ENCODE data around the gene ASTN2. TPM values are rescaled to one million over a fixed set of nuclear protein-coding genes. Genes with fewer than 3 reads are reported as not detected.
"Not testable (repeated sequence)": the region's sequence is repeated elsewhere in the genome, so short reads cannot be mapped to it uniquely, and the experiment has no call there.

The ASTN2 gene
- total RNA-seq, 1 experiment from 2014 or later = 1.8 TPM

DNA sequence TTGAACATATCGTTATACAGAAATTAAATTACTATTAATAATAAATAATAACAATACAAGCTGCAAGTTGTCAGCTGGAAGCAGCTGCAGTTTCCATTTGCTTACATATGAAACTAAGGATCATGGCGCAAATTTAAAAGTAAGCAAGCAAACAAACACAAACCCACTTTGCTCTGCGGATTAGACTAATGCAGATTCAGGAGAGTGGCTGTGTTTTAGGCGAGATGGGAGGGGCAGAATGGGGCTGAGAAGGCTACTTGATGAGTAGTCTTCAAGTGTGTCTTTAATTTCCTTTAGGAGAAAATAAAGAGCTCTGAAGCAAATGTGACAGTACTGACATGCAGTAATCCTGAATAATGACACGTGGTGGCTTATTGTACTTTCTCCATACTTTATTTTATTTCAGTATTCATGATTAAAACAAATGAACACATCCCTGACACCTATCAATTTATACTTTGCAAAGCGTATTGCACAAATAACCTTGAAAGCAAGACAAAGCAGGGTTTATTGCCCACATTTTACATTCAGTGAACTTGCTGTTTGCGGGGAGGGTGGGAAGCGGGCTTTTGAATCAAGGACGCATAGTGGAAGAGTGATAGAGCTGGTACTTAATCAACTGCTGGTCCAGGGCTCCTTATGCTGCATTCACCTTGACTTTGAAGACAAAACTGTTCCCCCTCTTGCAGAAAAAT, 949.1 kb downstream of the ASTN2 start:
- Histone ChIP-seq H3K4me1 (replicated peaks) (peaks cover 15% of the 10 kb centered on the region), H3K27ac (no peak overlapping the region), H3K36me3 (no peaks in the 10 kb centered on the region), H3K27me3 (replicated peaks) (no peaks in the 10 kb centered on the region), H3K4me3 (no peak overlapping the region), H3K9me3 (replicated peaks) (no peaks in the 10 kb centered on the region)
- no peak for DNase-seq (ENCODE audit: low read depth in 1 of 2, low spot score in 2 of 2)

DNA sequence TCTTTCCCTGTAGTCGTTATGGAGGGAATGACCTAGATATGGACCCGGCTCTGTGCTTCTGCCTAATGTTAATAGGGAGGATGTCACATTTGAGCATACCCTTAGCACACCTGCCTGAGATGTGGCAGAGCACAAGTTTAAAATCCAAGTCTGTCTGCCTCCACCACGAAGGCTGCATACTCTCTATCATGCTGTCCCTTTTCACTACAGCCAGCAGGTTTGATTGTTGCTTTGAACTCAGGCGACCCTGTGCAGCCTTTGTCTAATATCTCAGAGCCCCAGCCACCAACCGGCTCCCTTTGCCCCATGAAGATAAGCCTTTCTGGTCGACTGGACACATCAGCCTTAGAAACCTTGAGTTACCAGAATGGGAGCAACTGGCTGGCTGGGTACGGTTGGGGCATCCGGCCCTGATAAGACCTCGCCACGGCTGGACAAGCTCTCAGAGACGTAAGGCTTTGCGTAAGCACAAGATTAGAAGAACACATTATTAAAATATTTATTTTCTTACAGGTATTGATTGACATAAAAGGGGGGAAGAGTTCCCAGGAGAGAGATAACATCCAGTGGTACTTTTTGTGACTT, 949.8 kb downstream of the ASTN2 start:
- DNase-seq (ENCODE audit: low read depth in 1 of 2, low spot score in 2 of 2) = no peak
- Histone ChIP-seq H3K27ac (no peak overlapping the region), H3K4me3 (no peak overlapping the region), H3K27me3 (replicated peaks) (no peaks in the 10 kb centered on the region), H3K36me3 (no peaks in the 10 kb centered on the region), H3K9me3 (replicated peaks) (no peaks in the 10 kb centered on the region), H3K4me1 (replicated peaks) (peaks cover 12% of the 10 kb centered on the region)

DNA sequence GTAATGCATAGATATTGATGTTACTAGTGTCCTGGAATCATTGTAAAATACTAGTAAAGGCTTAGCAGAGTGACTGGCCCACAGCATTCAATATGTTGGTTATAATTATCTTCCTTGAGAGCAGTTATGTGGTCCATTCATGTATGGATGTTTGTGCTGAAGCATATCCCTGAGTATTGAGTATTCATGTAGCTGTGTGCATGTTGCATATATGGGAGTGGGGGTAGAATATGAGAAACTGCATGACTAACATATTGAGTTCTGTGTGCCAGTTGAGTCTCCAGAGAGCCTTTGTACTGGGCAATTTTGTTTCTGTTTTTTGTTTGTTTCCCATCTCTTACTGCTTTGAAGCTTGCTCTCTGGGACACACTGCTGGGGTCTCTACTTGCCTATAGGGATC, 950.4 kb downstream of the ASTN2 start:
- no peak for DNase-seq (ENCODE audit: low read depth in 1 of 2, low spot score in 2 of 2)
- no peak overlapping the region for H3K4me3 ChIP-seq
- H3K9me3 ChIP-seq (replicated peaks) = no peaks in the 10 kb centered on the region
- no peak overlapping the region for H3K27ac ChIP-seq
- H3K36me3 ChIP-seq = no peaks in the 10 kb centered on the region
- H3K4me1 ChIP-seq (replicated peaks) = peaks cover 12% of the 10 kb centered on the region
- H3K27me3 ChIP-seq (replicated peaks) = no peaks in the 10 kb centered on the region

DNA sequence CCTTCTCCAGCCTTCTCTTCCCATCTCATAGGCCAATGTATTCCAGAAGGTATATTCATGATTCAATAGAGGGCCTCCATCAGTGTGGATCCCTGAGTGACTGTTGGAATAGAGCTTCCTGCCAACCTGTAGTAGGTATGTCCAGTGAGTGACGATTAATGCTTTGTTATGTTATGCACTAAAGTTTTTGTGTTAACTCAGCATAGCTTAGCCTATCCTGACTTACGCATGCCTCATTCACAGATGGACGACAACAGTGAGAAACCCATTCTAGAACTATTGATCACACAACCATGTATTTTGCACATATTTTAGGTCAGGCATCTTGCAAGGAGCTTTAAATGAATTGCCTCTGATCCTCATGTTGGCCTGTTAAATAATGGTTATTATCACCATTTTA, 953.2 kb downstream of the ASTN2 start:
- DNase-seq (ENCODE audit: low read depth in 1 of 2, low spot score in 2 of 2) = no peak
- Histone ChIP-seq H3K27ac (no peak overlapping the region), H3K9me3 (replicated peaks) (peaks cover 4% of the 10 kb centered on the region), H3K36me3 (no peaks in the 10 kb centered on the region), H3K27me3 (replicated peaks) (no peaks in the 10 kb centered on the region), H3K4me1 (replicated peaks) (no peaks in the 10 kb centered on the region), H3K4me3 (no peak overlapping the region)

DNA sequence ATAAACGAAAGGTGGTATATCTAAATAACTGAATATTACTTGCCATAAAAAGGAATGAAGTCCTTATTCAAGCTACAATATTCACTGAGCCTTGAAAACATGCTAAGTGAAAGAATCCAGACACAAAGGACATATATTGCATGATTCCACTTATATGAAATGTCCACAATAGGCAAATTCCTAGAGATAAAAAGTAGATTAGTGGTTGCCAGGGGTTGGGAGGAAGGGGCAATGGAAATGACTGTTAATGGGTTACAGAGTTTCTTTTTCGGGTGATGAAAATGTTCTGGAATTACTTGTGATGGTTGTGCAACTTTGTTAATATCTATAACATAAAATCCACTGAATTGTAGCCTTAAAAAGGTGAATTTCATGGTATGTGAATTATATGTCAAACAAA, 954.8 kb downstream of the ASTN2 start:
- no peak for DNase-seq (ENCODE audit: low read depth in 1 of 2, low spot score in 2 of 2)
- no peaks in the 10 kb centered on the region for H3K4me1 ChIP-seq (replicated peaks)
- H3K9me3 ChIP-seq (replicated peaks) = peaks cover 4% of the 10 kb centered on the region
- H3K27me3 ChIP-seq (replicated peaks) = no peaks in the 10 kb centered on the region
- H3K4me3 ChIP-seq = no peak overlapping the region
- no peaks in the 10 kb centered on the region for H3K36me3 ChIP-seq
- no peak overlapping the region for H3K27ac ChIP-seq

DNA sequence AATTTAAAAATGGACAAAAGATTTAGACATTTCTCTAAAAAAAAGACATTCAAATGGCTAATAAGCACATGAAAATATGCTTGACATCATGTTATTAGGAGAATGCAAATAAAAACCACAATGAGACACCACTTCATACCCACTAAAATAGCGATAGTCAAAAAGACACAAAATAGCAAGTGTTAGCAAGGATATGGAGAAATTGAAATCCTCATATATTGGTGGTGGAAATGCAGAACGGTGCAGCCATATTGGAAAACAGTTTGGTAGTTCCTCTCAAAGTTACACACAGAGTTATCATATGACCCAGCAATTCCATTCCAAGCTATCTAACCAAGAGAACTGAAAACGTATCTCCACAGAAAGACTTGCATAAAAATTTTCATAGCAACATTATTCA, 955.3 kb downstream of the ASTN2 start:
- no peak for DNase-seq (ENCODE audit: low read depth in 1 of 2, low spot score in 2 of 2)
- Histone ChIP-seq H3K27ac (no peak overlapping the region), H3K4me1 (replicated peaks) (no peaks in the 10 kb centered on the region), H3K9me3 (replicated peaks) (peaks cover 4% of the 10 kb centered on the region), H3K4me3 (no peak overlapping the region), H3K36me3 (no peaks in the 10 kb centered on the region), H3K27me3 (replicated peaks) (no peaks in the 10 kb centered on the region)

DNA sequence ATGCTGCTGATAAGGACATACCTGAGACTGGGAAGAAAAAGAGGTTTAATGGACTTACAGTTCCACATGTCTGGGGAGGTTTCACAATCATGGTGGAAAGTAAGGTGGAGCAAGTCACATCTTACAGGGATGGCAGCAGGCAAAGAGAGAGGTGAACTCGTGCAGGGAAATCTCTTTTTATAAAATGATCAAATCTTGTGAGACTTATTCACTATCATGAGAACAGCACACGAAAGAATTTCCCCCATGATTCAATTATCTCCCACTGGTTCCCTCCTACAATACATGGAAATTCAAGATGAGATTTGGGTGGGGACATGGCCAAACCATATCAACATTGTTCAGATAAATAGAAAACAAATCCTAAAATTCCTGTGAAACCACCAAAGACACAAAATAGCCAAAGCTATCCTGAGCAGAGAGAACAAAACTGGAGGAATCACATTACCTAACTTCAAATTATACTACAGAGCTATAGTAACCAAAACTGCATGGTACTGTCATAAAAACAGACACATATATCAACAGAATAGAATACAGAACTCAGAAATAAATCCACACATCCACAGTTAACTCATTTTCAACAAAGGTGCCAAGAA, 958.3 kb downstream of the ASTN2 start:
- peaks cover under 1% of the 10 kb centered on the region; the same call in 1 of the 2 replicates for H3K4me1 ChIP-seq (replicated peaks)
- H3K27ac ChIP-seq = no peak overlapping the region
- H3K36me3 ChIP-seq = no peaks in the 10 kb centered on the region
- no peak overlapping the region for H3K4me3 ChIP-seq
- no peak for DNase-seq (ENCODE audit: low read depth in 1 of 2, low spot score in 2 of 2)
- H3K27me3 ChIP-seq (replicated peaks) = no peaks in the 10 kb centered on the region
- peaks cover 4% of the 10 kb centered on the region for H3K9me3 ChIP-seq (replicated peaks)

DNA sequence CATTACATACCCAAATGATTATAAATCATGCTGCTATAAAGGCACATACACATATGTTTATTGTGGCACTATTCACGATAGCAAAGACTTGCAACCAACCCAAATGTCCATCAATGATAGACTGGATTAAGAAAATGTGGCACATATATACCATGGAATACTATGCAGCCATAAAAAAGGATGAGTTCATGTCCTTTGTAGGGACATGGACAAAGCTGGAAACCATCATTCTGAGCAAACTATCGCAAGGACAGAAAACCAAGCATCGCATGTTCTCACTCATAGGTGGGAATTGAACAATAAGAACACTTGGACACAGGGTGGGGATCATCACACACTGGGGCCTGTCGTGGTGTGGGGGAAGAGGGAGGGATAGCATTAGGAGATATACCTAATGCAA, 960.3 kb downstream of the ASTN2 start:
- H3K36me3 ChIP-seq; H3K9me3 ChIP-seq (replicated peaks); H3K4me3 ChIP-seq; H3K27me3 ChIP-seq (replicated peaks); DNase-seq (ENCODE audit: low read depth in 1 of 2, low spot score in 2 of 2); H3K27ac ChIP-seq: not testable (repeated sequence)
- H3K4me1 ChIP-seq (replicated peaks) = peaks cover 16% of the 10 kb centered on the region

DNA sequence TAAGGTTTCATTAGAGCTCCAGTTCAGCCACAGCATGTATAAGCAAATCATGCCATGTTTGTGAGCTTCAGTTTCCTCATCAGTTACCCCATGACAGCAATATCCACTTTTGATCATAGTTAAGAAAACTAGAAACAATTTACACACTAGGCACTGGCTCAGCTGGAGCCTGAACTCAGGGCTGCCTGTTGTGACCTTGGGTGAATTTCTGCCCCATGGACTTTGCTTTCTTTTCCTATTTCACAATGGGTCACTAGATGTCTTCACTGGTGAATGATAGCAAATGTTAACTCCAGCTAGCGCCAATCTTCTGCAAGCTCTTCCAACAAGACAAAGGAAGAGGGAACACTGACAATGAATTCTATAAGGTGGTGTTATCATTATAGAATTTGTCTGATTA, 961.1 kb downstream of the ASTN2 start:
- H3K4me3 ChIP-seq = no peak overlapping the region
- peaks cover 16% of the 10 kb centered on the region for H3K4me1 ChIP-seq (replicated peaks)
- peaks cover 4% of the 10 kb centered on the region for H3K9me3 ChIP-seq (replicated peaks)
- no peak for DNase-seq (ENCODE audit: low read depth in 1 of 2, low spot score in 2 of 2)
- H3K36me3 ChIP-seq = no peaks in the 10 kb centered on the region
- no peaks in the 10 kb centered on the region for H3K27me3 ChIP-seq (replicated peaks)
- no peak overlapping the region for H3K27ac ChIP-seq

DNA sequence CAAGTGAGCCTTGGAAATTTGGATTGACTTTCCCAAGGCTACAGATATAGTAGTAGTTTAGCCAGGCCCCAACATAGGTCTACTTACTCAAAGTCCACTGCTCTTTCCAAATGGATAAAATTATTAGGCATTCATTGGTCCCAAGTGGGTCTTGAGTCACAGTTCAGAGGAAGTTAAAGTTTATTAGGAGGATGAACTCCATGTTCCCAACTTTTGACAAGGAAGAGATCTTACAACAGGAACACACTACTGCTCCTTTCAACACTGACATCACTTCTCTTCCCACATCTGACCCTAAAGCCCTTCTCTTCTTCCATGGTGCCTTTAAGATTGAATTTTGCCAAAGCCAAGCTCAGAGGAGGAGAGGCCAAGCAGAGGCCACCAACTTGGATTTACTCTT, 962.2 kb downstream of the ASTN2 start:
- no peak for DNase-seq (ENCODE audit: low read depth in 1 of 2, low spot score in 2 of 2)

DNA sequence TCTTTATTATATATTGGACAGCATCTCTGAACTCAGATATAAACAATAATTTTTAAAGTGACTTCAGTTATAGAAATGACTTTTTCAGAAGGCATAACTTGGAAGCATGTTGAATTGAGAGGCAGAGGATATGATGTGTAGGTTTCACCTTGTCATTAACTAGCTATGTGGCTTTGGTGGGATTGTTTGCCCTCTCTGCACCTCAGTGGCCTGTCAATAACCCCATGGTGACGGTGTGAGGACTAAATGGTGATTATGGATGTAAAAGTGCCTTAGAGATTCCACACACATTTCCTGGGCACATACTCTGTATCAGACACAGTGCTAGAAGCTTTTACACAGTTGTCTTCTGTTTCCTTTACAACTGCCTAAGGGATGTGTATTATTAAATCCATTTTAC, 962.6 kb downstream of the ASTN2 start:
- peaks cover 16% of the 10 kb centered on the region for H3K4me1 ChIP-seq (replicated peaks)
- peaks cover 4% of the 10 kb centered on the region for H3K9me3 ChIP-seq (replicated peaks)
- no peaks in the 10 kb centered on the region for H3K36me3 ChIP-seq
- no peak for DNase-seq (ENCODE audit: low read depth in 1 of 2, low spot score in 2 of 2)
- H3K27ac ChIP-seq = no peak overlapping the region
- H3K27me3 ChIP-seq (replicated peaks) = no peaks in the 10 kb centered on the region
- H3K4me3 ChIP-seq = no peak overlapping the region

More for the DNA sequence above, 962.2 kb downstream of the ASTN2 start:
- Histone ChIP-seq H3K4me3 (no peak overlapping the region), H3K36me3 (no peaks in the 10 kb centered on the region), H3K27ac (no peak overlapping the region), H3K27me3 (replicated peaks) (no peaks in the 10 kb centered on the region), H3K9me3 (replicated peaks) (peaks cover 4% of the 10 kb centered on the region), H3K4me1 (replicated peaks) (peaks cover 16% of the 10 kb centered on the region)

DNA sequence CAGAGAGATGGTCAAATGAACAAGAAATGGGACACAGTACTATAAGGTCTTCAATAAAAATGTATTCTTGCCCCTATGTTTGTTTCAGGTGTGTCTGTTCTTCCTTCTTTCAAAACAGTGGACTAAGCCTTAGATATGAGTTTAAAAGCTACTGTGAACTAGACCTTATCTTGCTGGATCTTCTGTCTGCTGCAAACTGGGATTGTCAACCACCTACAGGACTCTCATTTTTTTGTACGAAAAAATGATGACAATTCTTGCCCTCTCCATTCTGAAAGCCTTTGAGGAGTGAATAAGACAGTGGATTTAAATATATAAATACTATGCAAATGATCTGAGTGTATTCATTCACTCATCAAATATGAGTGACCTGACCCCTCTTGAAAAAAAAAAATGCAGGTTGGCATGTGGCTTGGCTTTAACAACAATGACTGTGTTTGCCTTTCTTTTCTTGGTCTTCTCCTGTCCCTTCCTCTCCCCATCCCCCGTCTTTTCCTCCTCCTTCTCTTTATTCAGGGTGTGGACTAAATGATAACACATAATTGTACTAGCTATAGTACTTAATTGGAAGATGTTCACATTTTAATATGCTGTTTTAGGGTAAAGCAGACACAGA, 963.2 kb downstream of the ASTN2 start:
- no peaks in the 10 kb centered on the region for H3K27me3 ChIP-seq (replicated peaks)
- H3K9me3 ChIP-seq (replicated peaks) = no peaks in the 10 kb centered on the region
- peak overlapping the region; percentile 41; the same call in 1 of the 2 replicates for H3K27ac ChIP-seq
- DNase-seq (ENCODE audit: low read depth in 1 of 2, low spot score in 2 of 2) = no peak
- peaks cover 16% of the 10 kb centered on the region for H3K4me1 ChIP-seq (replicated peaks)
- no peak overlapping the region for H3K4me3 ChIP-seq
- H3K36me3 ChIP-seq = no peaks in the 10 kb centered on the region

DNA sequence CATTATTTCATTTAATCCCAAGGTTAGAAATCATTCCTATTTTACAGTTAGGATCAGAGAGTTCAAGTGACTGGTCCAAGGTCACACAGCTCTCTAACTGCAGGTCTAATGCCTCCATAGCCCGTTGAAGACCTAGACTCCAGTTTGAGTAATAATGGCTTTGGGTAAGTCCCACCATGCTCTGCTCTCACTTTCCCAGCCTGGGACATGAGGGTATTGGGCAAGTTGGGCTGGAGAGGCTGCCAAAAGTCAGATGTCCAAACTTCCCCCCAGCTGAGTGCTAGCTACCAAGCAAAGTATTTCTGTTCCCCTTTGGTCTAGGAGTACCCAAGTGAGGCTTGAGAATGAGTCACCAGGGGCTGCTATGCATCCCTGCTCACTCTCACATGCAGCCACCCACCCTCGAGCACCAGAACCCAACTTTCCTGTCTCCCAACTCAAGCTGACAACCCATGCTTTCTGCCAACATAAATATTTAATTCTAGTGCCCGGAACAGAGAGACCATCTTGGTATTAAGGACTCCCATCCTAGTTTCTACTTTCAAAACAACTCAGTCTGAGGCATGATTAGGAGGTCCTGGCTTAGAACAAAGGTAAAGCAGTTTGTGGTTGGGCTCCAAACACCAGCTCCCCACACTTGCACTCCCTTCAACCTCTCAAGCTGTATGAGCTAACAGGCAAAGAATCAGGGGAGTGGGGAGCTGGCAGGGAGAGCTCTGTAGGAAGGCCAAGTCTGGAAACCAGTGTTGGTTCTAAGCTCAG, 964.3 kb downstream of the ASTN2 start:
- Histone ChIP-seq H3K4me3 (no peak overlapping the region), H3K9me3 (replicated peaks) (no peaks in the 10 kb centered on the region), H3K4me1 (replicated peaks) (peaks cover 16% of the 10 kb centered on the region), H3K36me3 (no peaks in the 10 kb centered on the region), H3K27me3 (replicated peaks) (no peaks in the 10 kb centered on the region), H3K27ac (peak overlapping the region; percentile 41)
- peak; percentile 61 to 72 for DNase-seq (ENCODE audit: low read depth in 1 of 2, low spot score in 2 of 2)
